A549 (cell line): Measurements from ENCODE around the gene CCDC85C. TPM values are rescaled to one million over a fixed set of nuclear protein-coding genes. Genes with fewer than 3 reads are reported as not detected.

Experiments used
- ATAC-seq, 2 experiments: fragments of 200-7000 bp in 1 of 2; fragments of >200 bp in 1 of 2; cut with Nextera tagmentation in 1 of 2; cut with Tn5 transposase in 1 of 2; 3 replicates each; pipeline versions ENCODE4 v1.8.0 to v1.9.1; 2018 to 2020; ENCODE audit warnings: mild to moderate bottlenecking in 1 of 2, moderate library complexity in 1 of 2
- CTCF ChIA-PET: fragments of 300-600 bp; sonication (Branson Sonifier 250); formaldehyde crosslinking; extraction: SDS; loops from one replicate; lab custom pipeline; 2021; ENCODE audit warnings: antibody characterized with exemption, inconsistent platforms; lab: Yijun Ruan, JAX
- POLR2A ChIA-PET: fragments of 350-600 bp; formaldehyde crosslinking; extraction: SDS; loops from one replicate; lab custom pipeline; 2021; ENCODE audit warnings: antibody characterized with exemption, inconsistent platforms; lab: Yijun Ruan, JAX
- DNase-seq, 2 experiments: peaks; one replicate each; pipeline versions ENCODE4 v3.0.0 to v3.0.0-alpha.2; 2011 to 2016; ENCODE audit warnings: low read depth in 1 of 2, low spot score in 1 of 2
- FAIRE-seq: peaks from 2 replicates; lab custom pipeline; 2011; peaks lifted over from hg19 to GRCh38; lab: Jason Lieb, UNC
- H3K27ac ChIP-seq, 2 experiments: fragments of >200 bp; sonication (Bioruptor Twin); formaldehyde crosslinking; 3 replicates each; pipeline ENCODE4 v1.5.1; 2016 to 2017
- H3K4me1 ChIP-seq: fragments of >200 bp; sonication (Bioruptor Twin); formaldehyde crosslinking; 3 replicates; pipeline ENCODE4 v1.6.1; 2016
- H3K4me2 ChIP-seq: fragments of >200 bp; sonication (Bioruptor Twin); formaldehyde crosslinking; 3 replicates; pipeline ENCODE4 v1.6.1; 2016
- H3K4me3 ChIP-seq: fragments of >200 bp; sonication (Bioruptor Twin); formaldehyde crosslinking; 3 replicates; pipeline ENCODE4 v1.5.1; 2016
- H3K9me3 ChIP-seq: fragments of >200 bp; sonication (Bioruptor Twin); formaldehyde crosslinking; 3 replicates; pipeline ENCODE4 v1.6.1; 2016
- BHLHE40 ChIP-seq: IDR thresholded peaks from 2 replicates; pipeline ENCODE4 v1.6.1; 2012; ENCODE audit warnings: low read depth, low read length, inconsistent platforms
- CEBPB ChIP-seq, 2 experiments: fragments of >200 bp in 1 of 2; sonication (Bioruptor Twin) in 1 of 2; formaldehyde crosslinking in 1 of 2; IDR thresholded peaks; 2 replicates each; pipeline ENCODE4 v1.6.1; 2012 to 2016
- CHD2 ChIP-seq: fragments of 150-350 bp; IDR thresholded peaks from 2 replicates; pipeline ENCODE4 v1.6.1; 2014; ENCODE audit warnings: low read length; ENCODE audit not compliant: partially characterized antibody
- CHD4 ChIP-seq: fragments of 200-600 bp; sonication (generic); IDR thresholded peaks from 2 replicates; pipeline ENCODE4 v1.6.1; 2016; ENCODE audit warnings: antibody characterized with exemption, mild to moderate bottlenecking, borderline replicate concordance
- E2F6 ChIP-seq: IDR thresholded peaks from 2 replicates; pipeline ENCODE4 v1.6.1; 2012; ENCODE audit warnings: low read depth, borderline replicate concordance
- EP300 ChIP-seq, 2 experiments: fragments of >200 bp; sonication (Bioruptor Twin); formaldehyde crosslinking; IDR thresholded peaks; 2 replicates in 1 of 2; 3 replicates in 1 of 2; pipeline ENCODE4 v1.6.1; 2016 to 2017
- HDAC2 ChIP-seq: fragments of 200-600 bp; sonication (generic); IDR thresholded peaks from 2 replicates; pipeline ENCODE4 v1.6.1; 2016
- HEYL ChIP-seq: fragments of 250-450 bp; sonication (Bioruptor Pico); IDR thresholded peaks from 2 replicates; pipeline ENCODE4 v1.8.0; 2021; ENCODE audit warnings: mild to moderate bottlenecking, moderate library complexity
- HOXA7 ChIP-seq: fragments of 250-450 bp; sonication (Bioruptor Pico); IDR thresholded peaks from 2 replicates; pipeline ENCODE4 v1.5.0; 2020; ENCODE audit warnings: mild to moderate bottlenecking, moderate library complexity
- HOXB13 ChIP-seq: fragments of 250-450 bp; sonication (Bioruptor Pico); IDR thresholded peaks from 2 replicates; pipeline ENCODE4 v1.5.0; 2020; ENCODE audit warnings: low read depth, mild to moderate bottlenecking, moderate library complexity
- HOXB5 ChIP-seq: fragments of 250-450 bp; sonication (Bioruptor Pico); IDR thresholded peaks from 2 replicates; pipeline ENCODE4 v1.5.0; 2020; ENCODE audit warnings: mild to moderate bottlenecking, moderate library complexity
- KDM1A ChIP-seq: fragments of 200-600 bp; sonication (generic); IDR thresholded peaks from 2 replicates; pipeline ENCODE4 v1.6.1; 2016; ENCODE audit warnings: low read depth, mild to moderate bottlenecking
- KDM5A ChIP-seq: fragments of 200-600 bp; sonication (generic); IDR thresholded peaks from 2 replicates; pipeline ENCODE4 v1.6.1; 2016; ENCODE audit warnings: antibody characterized with exemption, mild to moderate bottlenecking
- NPAS2 ChIP-seq: fragments of 250-450 bp; sonication (Bioruptor Pico); IDR thresholded peaks from 2 replicates; pipeline ENCODE4 v1.8.0; 2022; ENCODE audit warnings: mild to moderate bottlenecking, moderate library complexity, borderline replicate concordance
- NR3C1 ChIP-seq: fragments of >200 bp; sonication (Bioruptor Twin); formaldehyde crosslinking; IDR thresholded peaks from 3 replicates; pipeline ENCODE4 v1.6.1; 2017
- POLR2A ChIP-seq: IDR thresholded peaks from 2 replicates; pipeline ENCODE4 v1.6.1; 2012; ENCODE audit warnings: mild to moderate bottlenecking, low read length
- RARB ChIP-seq: fragments of 250-450 bp; sonication (Bioruptor Pico); IDR thresholded peaks from 2 replicates; pipeline ENCODE4 v1.8.0; 2021; ENCODE audit warnings: mild to moderate bottlenecking, moderate library complexity
- RCOR1 ChIP-seq: fragments of 150-350 bp; IDR thresholded peaks from 2 replicates; pipeline ENCODE4 v1.6.1; 2014; ENCODE audit warnings: antibody characterized with exemption, low read length, low read depth
- RNF2 ChIP-seq: fragments of 200-600 bp; sonication (generic); IDR thresholded peaks from 2 replicates; pipeline ENCODE4 v1.6.1; 2016; ENCODE audit warnings: low read depth, mild to moderate bottlenecking, antibody characterized with exemption, moderate library complexity, borderline replicate concordance
- SMC3 ChIP-seq: fragments of >200 bp; sonication (Bioruptor Twin); formaldehyde crosslinking; IDR thresholded peaks from 3 replicates; pipeline ENCODE4 v1.6.1; 2018; ENCODE audit warnings: inconsistent platforms
- TFCP2L1 ChIP-seq: fragments of 250-450 bp; sonication (Bioruptor Pico); IDR thresholded peaks from 2 replicates; pipeline ENCODE4 v1.5.0; 2021; ENCODE audit warnings: mild to moderate bottlenecking
- ZC3H11A ChIP-seq: fragments of 450-650 bp; IDR thresholded peaks from 2 replicates; pipeline ENCODE4 v1.6.1; 2014; ENCODE audit warnings: antibody characterized with exemption, mild to moderate bottlenecking
- ZSCAN20 ChIP-seq: fragments of 250-450 bp; sonication (Bioruptor Pico); IDR thresholded peaks from 2 replicates; pipeline ENCODE4 v1.8.0; 2022; ENCODE audit warnings: mild to moderate bottlenecking, moderate library complexity
- WGBS: methylation state at CpG from one replicate; pipeline ENCODE4 v1.1.6; 2017; ENCODE audit errors: missing lambda C conversion rate; 5-methylcytosine and 5-hydroxymethylcytosine counted together
- polyA plus RNA-seq, 4 experiments: library from polyadenylated mRNA; depleted of rRNA in 3 of 4; stranded (reverse); fragments of >200 nt; fragmentation: RNase III in 1 of 4; extraction: RNeasy Plus Mini Kit Qiagen cat#74134 plus additional on column Dnase treatment in 1 of 4; gene quantifications; 2 replicates in 3 of 4; 3 replicates in 1 of 4; pipeline ENCODE4 v1.2.3, GENCODE V29; 2011 to 2017
- TF ChIP-seq, protein P1 (sequence below): fragments of 450-650 bp; IDR thresholded peaks from 2 replicates; pipeline ENCODE4 v1.6.1; 2014; ENCODE audit warnings: antibody characterized with exemption

CCDC85C gene
- polyA plus RNA-seq, 2 of the 4 experiments (the other 2 are of a cell fraction), result 11.4 to 31.4 TPM

- POLR2A ChIA-PET, result no interaction called here
- H3K4me2 ChIP-seq, result no peak overlapping the region
Measured at GRCh38 chr14:99595034-99595433, 9.0 kb downstream of the CCDC85C start.

DNA sequence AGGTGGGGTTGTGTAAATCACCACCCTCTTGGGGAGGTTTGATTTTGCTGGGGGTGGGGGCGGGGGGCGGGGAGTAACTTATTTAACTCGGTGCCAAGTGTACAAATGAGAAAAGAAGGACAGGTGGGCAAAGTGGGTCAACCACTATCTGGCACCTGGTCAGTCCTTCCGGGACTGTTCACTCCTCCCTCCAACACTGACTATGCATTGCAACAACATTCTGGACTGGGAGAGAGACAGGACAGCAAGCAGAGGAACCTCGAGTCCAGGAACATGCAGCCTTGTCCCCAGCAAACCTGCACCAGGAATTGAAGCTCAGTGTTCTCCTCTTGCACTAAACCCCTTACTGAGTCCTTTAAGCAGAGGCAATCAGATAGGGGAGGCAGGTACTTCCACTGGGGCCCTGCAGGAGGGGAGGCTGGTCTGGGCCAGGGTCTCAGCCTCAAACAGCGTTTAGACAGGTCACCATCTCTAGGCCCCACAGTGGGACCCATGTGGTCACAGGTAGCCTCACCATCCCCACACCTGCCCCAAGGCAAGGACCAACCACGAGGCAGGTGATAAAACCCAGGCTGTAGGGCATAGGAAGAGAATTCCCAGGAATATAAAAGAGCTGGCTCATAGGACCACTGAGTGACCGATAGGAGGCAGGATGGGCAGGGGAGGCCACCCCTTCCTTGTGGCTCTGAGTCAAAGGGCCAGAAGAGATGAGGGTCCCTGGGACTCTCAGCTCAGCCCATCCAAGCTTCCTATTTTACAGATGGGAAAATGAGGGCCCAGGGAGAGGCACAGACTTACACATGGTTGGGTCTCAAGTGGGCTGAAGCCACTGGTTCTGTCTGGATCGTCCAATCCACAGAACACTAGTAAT is 9.8 kb downstream of the CCDC85C start:
- no peak for DNase-seq
- Histone ChIP-seq H3K4me3 (no peak overlapping the region), H3K4me1 (peaks cover 68% of the 10 kb centered on the region), H3K4me2 (no peak overlapping the region), H3K27ac (peak overlapping the region in 1 of 2 experiments; percentile 25; a peak in 1 of 6 replicates), H3K9me3 (no peaks in the 10 kb centered on the region)
- CTCF ChIA-PET, result interaction anchor here (0.5 to 2.2 kb wide), 10 partner anchors 9 to 305 kb away, joined by 3 to 10 read pairs (median 4); partner anchors contain the start of gene CCDC85C
- WGBS, result 86% methylated on average over 8 of the region's 9 CpGs
- POLR2A ChIA-PET, result no interaction called here
- FAIRE-seq, result no peak
- ATAC-seq, result no peak
- TF ChIP-seq KDM5A (no peak), TFCP2L1 (CRISPR knock-in tag) (no peak), EP300 (IDR thresholded peaks at IDR 0.05) (no peak), HDAC2 (no peak), BHLHE40 (no peak), NR3C1 (no peak), E2F6 (no peak), HOXB5 (CRISPR knock-in tag) (no peak), RNF2 (no peak), RCOR1 (no peak), NPAS2 (no peak), KDM1A (no peak), RARB (no peak), HOXB13 (no peak), ZSCAN20 (no peak), CHD2 (no peak), HEYL (CRISPR knock-in tag) (no peak)
- TF ChIP-seq, protein P1, sequence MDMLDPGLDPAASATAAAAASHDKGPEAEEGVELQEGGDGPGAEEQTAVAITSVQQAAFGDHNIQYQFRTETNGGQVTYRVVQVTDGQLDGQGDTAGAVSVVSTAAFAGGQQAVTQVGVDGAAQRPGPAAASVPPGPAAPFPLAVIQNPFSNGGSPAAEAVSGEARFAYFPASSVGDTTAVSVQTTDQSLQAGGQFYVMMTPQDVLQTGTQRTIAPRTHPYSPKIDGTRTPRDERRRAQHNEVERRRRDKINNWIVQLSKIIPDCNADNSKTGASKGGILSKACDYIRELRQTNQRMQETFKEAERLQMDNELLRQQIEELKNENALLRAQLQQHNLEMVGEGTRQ, result no peak

More at GRCh38 chr14:99595034-99595433, 9.0 kb downstream of the CCDC85C start:
- CTCF ChIA-PET, result interaction anchor here (0.9 to 2.2 kb wide), 8 partner anchors 9 to 305 kb away, joined by 3 to 10 read pairs (median 5); partner anchors contain the start of gene CCDC85C
- TF ChIP-seq SMC3, result no peak
- no peak for TF ChIP-seq CEBPB (IDR thresholded peaks at IDR 0.05)
- no peak for TF ChIP-seq ZC3H11A
- no peak for TF ChIP-seq POLR2A
- no peak for TF ChIP-seq HOXB5 (CRISPR knock-in tag)
- no peak for TF ChIP-seq HOXA7 (CRISPR knock-in tag)
- TF ChIP-seq CHD4, result no peak
- TF ChIP-seq, all 56 proteins: peak for 0
- WGBS, result 87% methylated on average over 8 of the region's 9 CpGs
- DNase-seq (no peak), FAIRE-seq (no peak), ATAC-seq (no peak)
- H3K4me1 ChIP-seq, result peaks cover 70% of the 10 kb centered on the region
- H3K27ac ChIP-seq, result no peak overlapping the region
- H3K9me3 ChIP-seq, result no peaks in the 10 kb centered on the region
- H3K4me3 ChIP-seq, result no peak overlapping the region
